ENCODE results near the gene FJX1.

Gene FJX1

GRCh38 chr11:35654711-35655110 is 36.5 kb downstream of the FJX1 start:
- H4K20me1 ChIP-seq (ENCODE audit: insufficient read depth, low read length): no peaks in the 10 kb centered on the region
- no peaks in the 10 kb centered on the region for H3K79me2 ChIP-seq (ENCODE audit: insufficient read depth, low read length)
- no peak overlapping the region for H3K9ac ChIP-seq (ENCODE audit: low read length)
- H3K4me3 ChIP-seq (ENCODE audit: low read depth, low read length, poor library complexity, severe bottlenecking): no peak overlapping the region
- H3K9me2 ChIP-seq (ENCODE audit: low read depth, low read length): no peaks in the 10 kb centered on the region
- H3K4me2 ChIP-seq (ENCODE audit: low read length): no peak overlapping the region
- TF ChIP-seq CTCF (IDR thresholded peaks at IDR 0.05; ENCODE audit: low read length): no peak
- H3F3A ChIP-seq (ENCODE audit: insufficient read depth, low read length): no peaks in the 10 kb centered on the region
- no peak overlapping the region for H2AFZ ChIP-seq (ENCODE audit: low read length)
- H3K9me3 ChIP-seq (ENCODE audit: low read length): no peaks in the 10 kb centered on the region
- H3K4me1 ChIP-seq (ENCODE audit: insufficient read depth, low read length, severe bottlenecking): no peaks in the 10 kb centered on the region
- no peaks in the 10 kb centered on the region for H3K36me3 ChIP-seq (ENCODE audit: insufficient read depth, low read length)
- no peaks in the 10 kb centered on the region for H3K27me3 ChIP-seq (ENCODE audit: insufficient read depth, low read length)
- H3K27ac ChIP-seq (ENCODE audit: low read depth, low read length, poor library complexity, severe bottlenecking): no peak overlapping the region

GRCh38 chr11:35655254-35655653 is 37.0 kb downstream of the FJX1 start:
- Histone ChIP-seq H4K20me1 (ENCODE audit: insufficient read depth, low read length) (no peaks in the 10 kb centered on the region), H3K79me2 (ENCODE audit: insufficient read depth, low read length) (no peaks in the 10 kb centered on the region), H2AFZ (ENCODE audit: low read length) (no peak overlapping the region), H3K4me3 (ENCODE audit: low read depth, low read length, poor library complexity, severe bottlenecking) (no peak overlapping the region), H3K9me3 (ENCODE audit: low read length) (no peaks in the 10 kb centered on the region), H3K9me2 (ENCODE audit: low read depth, low read length) (no peaks in the 10 kb centered on the region), H3K27me3 (ENCODE audit: insufficient read depth, low read length) (no peaks in the 10 kb centered on the region), H3K4me2 (ENCODE audit: low read length) (no peak overlapping the region), H3K4me1 (ENCODE audit: insufficient read depth, low read length, severe bottlenecking) (no peaks in the 10 kb centered on the region), H3K36me3 (ENCODE audit: insufficient read depth, low read length) (no peaks in the 10 kb centered on the region), H3K9ac (ENCODE audit: low read length) (no peak overlapping the region), H3F3A (ENCODE audit: insufficient read depth, low read length) (no peaks in the 10 kb centered on the region), H3K27ac (ENCODE audit: low read depth, low read length, poor library complexity, severe bottlenecking) (no peak overlapping the region)
- TF ChIP-seq EZH2 (IDR thresholded peaks at IDR 0.05; ENCODE audit: borderline replicate concordance, low read length) (no peak), CTCF (IDR thresholded peaks at IDR 0.05; ENCODE audit: low read length) (no peak)

- H3K79me2 ChIP-seq (ENCODE audit: insufficient read depth, low read length): no peaks in the 10 kb centered on the region
- no peak overlapping the region for H3K27ac ChIP-seq (ENCODE audit: low read depth, low read length, poor library complexity, severe bottlenecking)
- no peak overlapping the region for H2AFZ ChIP-seq (ENCODE audit: low read length)
- H3K4me3 ChIP-seq (ENCODE audit: low read depth, low read length, poor library complexity, severe bottlenecking): no peak overlapping the region
- H3K36me3 ChIP-seq (ENCODE audit: insufficient read depth, low read length): no peaks in the 10 kb centered on the region
- H3F3A ChIP-seq (ENCODE audit: insufficient read depth, low read length): no peaks in the 10 kb centered on the region
- no peaks in the 10 kb centered on the region for H4K20me1 ChIP-seq (ENCODE audit: insufficient read depth, low read length)
- TF ChIP-seq CTCF (IDR thresholded peaks at IDR 0.05; ENCODE audit: low read length) (no peak), EZH2 (IDR thresholded peaks at IDR 0.05; ENCODE audit: borderline replicate concordance, low read length) (no peak)
- no peak overlapping the region for H3K9ac ChIP-seq (ENCODE audit: low read length)
- no peaks in the 10 kb centered on the region for H3K9me3 ChIP-seq (ENCODE audit: low read length)
- no peaks in the 10 kb centered on the region for H3K27me3 ChIP-seq (ENCODE audit: insufficient read depth, low read length)
- no peak overlapping the region for H3K4me2 ChIP-seq (ENCODE audit: low read length)
- no peaks in the 10 kb centered on the region for H3K9me2 ChIP-seq (ENCODE audit: low read depth, low read length)
- no peaks in the 10 kb centered on the region for H3K4me1 ChIP-seq (ENCODE audit: insufficient read depth, low read length, severe bottlenecking)
Observed at GRCh38 chr11:35655856-35656255, 37.6 kb downstream of the FJX1 start.
